CD4-positive, alpha-beta T cell treated with Interleukin-1 beta for 1 hour (primary cell): Measurements from ENCODE around the gene TNFSF15.

Experiments used
- DNase-seq, 2 donors: peaks; one replicate each; pipeline ENCODE4 v3.0.0-alpha.2; 2020 to 2022

The TNFSF15 gene

DNA sequence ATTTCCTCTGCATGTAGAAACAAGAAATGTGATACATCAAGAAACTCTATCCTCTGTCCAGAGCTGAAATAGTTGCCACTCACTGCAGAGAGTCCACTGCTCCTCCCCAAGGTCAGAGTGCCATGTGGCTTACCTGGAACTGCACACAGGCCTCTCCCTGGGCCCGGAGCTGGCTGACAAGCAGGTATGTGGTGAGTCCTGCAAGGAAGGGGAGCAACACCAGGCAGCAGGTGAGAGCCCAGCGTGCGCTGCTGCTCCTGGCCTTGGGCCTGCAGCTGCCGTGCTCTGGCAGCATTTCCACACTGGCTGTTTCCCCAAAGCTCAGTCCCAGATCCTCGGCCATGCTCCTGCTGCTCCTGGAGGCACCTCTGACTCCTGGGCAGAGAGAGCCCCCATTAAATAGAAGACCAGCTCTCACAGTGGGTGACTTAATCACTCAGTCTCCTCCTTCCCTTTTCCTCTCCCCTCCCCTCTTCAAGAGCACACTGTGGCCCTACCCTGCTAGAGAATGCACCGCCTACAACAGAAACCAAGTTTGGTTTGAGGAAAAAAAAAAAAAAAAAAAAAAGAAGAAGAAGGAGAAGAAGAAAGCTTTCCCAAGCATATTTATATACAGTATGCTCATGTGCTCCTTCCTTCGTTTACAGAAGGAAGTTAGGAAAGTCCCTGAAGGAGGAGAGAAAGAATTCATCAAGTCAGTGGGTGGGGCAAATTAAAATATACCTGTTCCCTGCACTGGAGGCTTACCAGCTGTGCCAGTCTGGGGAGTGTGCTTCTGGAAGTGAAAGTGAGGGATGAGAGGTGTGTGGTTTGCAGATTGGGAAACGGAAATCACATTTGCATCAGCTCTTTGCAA is at the start of gene TNFSF15:
TNFSF15 (minus strand) TSS at position 370 of the 856 bp plus-strand sequence; CDS start at position 343, 27 bp downstream.
- DNase-seq: peak; percentile 5 to 9

DNA sequence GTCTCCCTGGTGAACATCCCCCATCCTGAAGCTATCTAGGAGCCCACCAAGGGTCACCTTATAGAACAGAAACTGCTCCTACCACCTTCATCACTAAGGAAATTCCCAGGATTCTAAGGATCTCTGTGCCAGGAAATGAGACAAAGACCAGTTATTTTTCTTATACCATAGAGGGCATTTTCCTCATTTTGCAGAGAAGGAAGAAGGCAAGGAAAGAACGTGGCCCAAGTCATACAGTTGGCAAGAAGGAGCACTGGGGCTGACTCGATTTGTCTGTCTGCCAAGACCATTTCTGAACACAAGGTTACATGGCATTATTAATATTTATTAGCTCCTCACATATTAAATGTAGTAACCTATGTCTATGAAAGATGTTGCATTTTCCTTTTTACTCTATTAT is 49.6 kb upstream of the TNFSF15 start:
- no peak for DNase-seq

GRCh38 chr9:114854736-114855355 is 49.0 kb upstream of the TNFSF15 start:
- no peak for DNase-seq

DNA sequence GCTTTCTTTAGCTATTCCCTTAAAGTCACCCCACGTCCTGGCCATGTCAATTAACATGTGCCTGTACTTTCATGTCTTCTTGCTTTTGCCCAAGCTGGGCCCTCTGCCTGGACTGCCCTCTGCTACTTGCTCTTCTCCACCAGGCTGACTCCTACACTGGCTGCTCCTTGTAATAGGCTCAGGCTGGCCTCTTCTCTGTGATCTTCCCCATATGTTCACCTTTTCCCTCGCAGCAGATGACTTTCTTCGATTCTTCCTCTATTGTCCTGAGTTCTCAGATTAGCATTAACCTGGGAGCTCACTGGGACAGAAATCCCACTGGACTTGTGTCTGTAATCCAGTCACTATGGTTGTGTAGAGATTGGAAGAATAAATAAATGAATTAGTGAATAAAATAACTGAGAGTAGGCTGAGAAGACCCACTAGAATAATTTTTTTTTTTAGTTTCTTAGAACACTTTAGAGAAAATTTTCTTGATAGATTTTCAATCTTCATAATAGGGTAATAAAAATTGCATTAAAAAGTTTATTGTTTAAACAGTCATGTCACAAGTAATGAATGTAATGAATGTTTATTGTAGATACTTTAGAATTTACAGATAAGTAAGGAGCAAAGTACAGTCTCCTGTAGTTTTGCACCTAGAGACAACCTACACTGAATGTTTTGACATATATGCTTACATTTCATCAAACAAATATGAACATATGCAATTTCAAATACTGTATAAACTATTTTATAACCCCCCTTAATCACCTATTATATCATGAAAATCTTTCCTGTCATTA is 47.4 kb upstream of the TNFSF15 start:
- no peak for DNase-seq

DNA sequence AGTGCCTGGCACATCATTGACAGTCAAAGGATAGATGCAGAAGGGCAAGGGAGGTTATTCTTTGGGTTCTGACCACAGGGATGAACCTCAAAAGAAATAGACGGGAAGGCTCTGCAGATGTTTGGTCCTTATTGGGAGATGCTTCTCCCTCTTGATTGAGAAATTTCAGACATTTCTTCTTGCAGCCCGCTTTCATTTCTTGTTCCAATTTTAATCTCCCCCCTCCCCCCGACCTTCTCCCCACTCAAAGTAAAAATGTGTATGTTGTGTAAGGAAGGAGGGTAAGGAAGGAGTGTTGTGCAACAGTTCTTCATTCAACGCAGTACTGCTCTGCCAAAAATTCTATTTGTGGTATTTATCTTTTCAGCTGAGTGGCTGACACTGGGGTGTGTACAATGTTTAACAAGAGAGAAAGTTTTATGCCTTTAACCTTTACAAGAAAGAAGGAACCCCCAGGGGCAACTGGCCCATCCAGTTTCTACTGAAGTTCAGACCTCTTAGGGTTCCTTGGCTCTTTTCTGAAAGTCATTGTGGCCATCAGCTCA is 46.3 kb upstream of the TNFSF15 start:
- DNase-seq: no peak

- no peak for DNase-seq
These were observed 45.5 kb upstream of the TNFSF15 start for GRCh38 chr9:114851306-114851705.

DNA sequence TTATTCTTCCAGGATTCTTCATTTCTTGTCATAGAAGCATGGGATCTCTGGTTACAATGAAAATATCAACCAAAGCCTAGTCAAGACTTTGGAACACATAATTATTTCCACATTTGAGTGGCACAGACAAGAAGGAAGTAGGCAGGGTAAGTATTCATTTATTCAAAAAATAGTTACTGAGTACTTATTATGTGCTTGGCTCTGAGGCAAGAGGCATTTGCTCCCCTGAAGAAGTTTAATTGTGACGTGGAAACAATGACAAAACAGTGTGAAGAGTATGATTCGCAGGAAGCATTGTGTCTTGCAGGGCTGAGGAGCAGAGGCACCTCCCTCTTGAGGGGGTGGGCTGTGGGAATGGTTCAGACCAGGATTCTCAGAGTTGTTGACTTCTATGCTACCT is 45.0 kb upstream of the TNFSF15 start:
- no peak for DNase-seq

GRCh38 chr9:114849450-114849849 is 43.6 kb upstream of the TNFSF15 start:
- DNase-seq: no peak

- DNase-seq: no peak
These were observed 41.9 kb upstream of the TNFSF15 start for GRCh38 chr9:114847492-114848417.

GRCh38 chr9:114845373-114845772 is 39.5 kb upstream of the TNFSF15 start:
- no peak for DNase-seq

DNA sequence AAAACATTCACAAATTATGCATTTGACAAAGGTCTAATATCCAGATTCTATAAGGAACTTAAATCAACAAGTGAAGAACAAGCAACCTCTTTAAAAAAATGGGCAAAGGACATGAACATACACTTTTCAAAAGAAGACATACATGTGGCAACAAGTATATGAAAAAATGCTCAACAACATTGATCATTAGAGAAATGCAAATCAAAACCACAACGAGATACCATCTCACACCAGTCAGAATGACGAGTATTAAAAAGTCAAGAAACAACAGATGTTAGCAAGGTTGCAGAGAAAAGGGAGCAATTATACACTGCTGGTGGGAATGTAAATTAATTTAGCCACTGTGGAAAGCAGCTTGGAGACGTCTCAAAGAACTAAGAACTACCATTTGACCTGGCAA is 38.9 kb upstream of the TNFSF15 start:
- no peak for DNase-seq

- DNase-seq: no peak
These were observed 32.1 kb upstream of the TNFSF15 start for GRCh38 chr9:114837923-114838322.

DNA sequence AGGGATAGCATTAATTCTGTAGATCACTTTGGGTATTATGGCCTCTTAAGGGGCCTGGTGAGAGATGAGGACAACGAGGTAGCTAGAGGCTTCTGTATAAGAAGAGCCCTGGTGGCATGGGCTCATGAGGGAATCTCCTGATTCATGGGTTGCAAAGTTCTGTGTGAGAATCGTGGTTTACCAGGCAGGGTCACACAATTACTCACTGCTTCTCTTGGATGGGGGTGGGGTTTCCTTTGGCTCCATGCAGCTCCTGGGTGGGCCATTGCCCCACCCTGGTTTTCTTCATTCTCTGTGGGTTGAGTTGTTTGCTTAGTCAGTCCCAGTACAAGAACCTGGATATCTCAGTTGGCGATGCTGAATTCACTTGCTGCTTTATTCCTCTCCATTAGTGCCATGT is 30.9 kb upstream of the TNFSF15 start:
- no peak for DNase-seq

GRCh38 chr9:114834386-114834785 is 28.5 kb upstream of the TNFSF15 start:
- DNase-seq: no peak

DNA sequence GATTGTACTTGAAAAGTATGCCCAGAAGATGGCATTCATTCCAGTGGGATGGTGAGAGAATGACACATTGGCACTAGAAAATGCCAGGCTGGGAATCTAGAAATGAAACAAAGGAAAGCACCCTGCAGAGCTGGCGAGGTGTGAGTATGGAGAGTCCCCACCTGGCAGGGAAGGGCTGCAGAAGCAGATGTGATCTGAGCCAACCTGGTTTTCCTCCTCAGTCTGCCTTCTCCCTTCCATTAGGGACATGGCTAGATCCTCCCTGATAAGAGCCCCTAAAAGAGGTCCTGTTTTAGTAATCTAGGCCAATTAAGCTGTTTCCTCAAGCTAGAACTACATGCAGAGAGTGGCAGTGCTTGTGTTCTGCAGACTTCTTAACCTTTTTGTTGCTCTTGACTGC is 24.7 kb upstream of the TNFSF15 start:
- no peak for DNase-seq

- DNase-seq: no peak
These were observed 24.0 kb upstream of the TNFSF15 start for GRCh38 chr9:114829574-114830440.

- DNase-seq: no peak
These were observed 22.4 kb upstream of the TNFSF15 start for GRCh38 chr9:114828303-114828650.

GRCh38 chr9:114827641-114828302 is 21.9 kb upstream of the TNFSF15 start:
- no peak for DNase-seq

DNA sequence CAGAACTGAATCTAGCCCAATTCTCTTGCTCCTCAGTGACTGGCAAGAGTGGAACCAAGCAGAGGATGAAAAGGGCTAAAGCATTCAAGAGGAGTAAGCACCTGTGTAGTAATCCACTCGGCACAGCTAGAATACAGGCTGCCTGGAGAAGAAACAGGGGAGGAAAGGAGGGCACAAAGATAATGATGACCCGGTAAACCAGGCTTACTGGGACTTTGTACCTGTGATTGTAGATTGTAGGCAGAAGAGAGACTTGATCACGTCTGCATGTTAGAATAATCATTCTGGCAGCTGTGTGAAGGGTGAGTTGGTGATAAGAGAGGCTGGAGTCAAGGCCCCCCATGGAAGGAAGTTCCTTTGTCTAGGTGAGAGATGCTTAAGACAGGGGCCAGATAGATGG is 20.6 kb upstream of the TNFSF15 start:
- no peak for DNase-seq

- no peak for DNase-seq
These were observed 19.4 kb upstream of the TNFSF15 start for GRCh38 chr9:114825126-114825795.
